ENCODE measurements around the gene ICAM1. TPM values are rescaled to one million over a fixed set of nuclear protein-coding genes. Genes with fewer than 3 reads are reported as not detected.
A peak's percentile ranks its signal among the peaks of the same experiment; 100 is the strongest.

The ICAM1 gene
- total RNA-seq, 1 donor: 35.5 TPM

DNA sequence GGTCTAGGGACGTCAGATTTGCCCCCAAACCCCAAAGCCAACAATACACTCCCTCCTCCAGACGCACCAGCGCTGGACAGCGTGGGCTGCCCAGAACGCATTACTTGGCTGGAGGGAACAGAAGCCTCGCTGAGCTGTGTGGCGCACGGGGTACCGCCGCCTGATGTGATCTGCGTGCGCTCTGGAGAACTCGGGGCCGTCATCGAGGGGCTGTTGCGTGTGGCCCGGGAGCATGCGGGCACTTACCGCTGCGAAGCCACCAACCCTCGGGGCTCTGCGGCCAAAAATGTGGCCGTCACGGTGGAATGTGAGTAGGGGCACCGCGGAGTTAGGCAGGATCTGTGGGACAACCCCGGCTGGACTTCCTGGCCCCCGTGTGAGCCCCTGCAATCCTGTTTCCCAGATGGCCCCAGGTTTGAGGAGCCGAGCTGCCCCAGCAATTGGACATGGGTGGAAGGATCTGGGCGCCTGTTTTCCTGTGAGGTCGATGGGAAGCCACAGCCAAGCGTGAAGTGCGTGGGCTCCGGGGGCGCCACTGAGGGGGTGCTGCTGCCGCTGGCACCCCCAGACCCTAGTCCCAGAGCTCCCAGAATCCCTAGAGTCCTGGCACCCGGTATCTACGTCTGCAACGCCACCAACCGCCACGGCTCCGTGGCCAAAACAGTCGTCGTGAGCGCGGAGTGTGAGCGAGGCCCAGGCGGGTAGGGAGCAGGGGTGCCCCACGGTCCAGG is 22.9 kb downstream of the ICAM1 start:
- Histone ChIP-seq H3K27me3 (ENCODE audit: insufficient read depth, low read length) (peaks cover 80% of the 10 kb centered on the region), H3K27ac (ENCODE audit: low read depth, low read length) (no peak overlapping the region), H2AFZ (ENCODE audit: low read length) (no peak overlapping the region), H3K36me3 (ENCODE audit: insufficient read depth, low read length) (no peaks in the 10 kb centered on the region), H3K4me2 (ENCODE audit: insufficient read depth, low read length) (no peak overlapping the region), H3K79me2 (ENCODE audit: insufficient read depth, low read length) (no peaks in the 10 kb centered on the region), H3K4me1 (ENCODE audit: insufficient read depth, low read length) (peaks cover 13% of the 10 kb centered on the region), H3K4me3 (ENCODE audit: insufficient read depth, low read length) (no peak overlapping the region), H3K9me3 (ENCODE audit: low read depth, low read length) (no peaks in the 10 kb centered on the region), H4K20me1 (ENCODE audit: insufficient read depth, low read length) (peaks cover 5% of the 10 kb centered on the region)
- TF ChIP-seq, protein P1, sequence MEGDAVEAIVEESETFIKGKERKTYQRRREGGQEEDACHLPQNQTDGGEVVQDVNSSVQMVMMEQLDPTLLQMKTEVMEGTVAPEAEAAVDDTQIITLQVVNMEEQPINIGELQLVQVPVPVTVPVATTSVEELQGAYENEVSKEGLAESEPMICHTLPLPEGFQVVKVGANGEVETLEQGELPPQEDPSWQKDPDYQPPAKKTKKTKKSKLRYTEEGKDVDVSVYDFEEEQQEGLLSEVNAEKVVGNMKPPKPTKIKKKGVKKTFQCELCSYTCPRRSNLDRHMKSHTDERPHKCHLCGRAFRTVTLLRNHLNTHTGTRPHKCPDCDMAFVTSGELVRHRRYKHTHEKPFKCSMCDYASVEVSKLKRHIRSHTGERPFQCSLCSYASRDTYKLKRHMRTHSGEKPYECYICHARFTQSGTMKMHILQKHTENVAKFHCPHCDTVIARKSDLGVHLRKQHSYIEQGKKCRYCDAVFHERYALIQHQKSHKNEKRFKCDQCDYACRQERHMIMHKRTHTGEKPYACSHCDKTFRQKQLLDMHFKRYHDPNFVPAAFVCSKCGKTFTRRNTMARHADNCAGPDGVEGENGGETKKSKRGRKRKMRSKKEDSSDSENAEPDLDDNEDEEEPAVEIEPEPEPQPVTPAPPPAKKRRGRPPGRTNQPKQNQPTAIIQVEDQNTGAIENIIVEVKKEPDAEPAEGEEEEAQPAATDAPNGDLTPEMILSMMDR (IDR thresholded peaks at IDR 0.05; ENCODE audit: extremely low read depth, low read depth, low read length): no peak
- peak; percentile 88 for DNase-seq (ENCODE audit: insufficient read length, low spot score, missing footprints)

DNA sequence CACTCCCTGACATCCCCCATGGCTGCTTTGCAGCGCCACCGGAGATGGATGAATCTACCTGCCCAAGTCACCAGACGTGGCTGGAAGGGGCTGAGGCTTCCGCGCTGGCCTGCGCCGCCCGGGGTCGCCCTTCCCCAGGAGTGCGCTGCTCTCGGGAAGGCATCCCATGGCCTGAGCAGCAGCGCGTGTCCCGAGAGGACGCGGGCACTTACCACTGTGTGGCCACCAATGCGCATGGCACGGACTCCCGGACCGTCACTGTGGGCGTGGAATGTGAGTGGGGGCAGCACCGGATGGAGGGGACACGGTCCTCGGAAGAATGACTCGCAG is 23.4 kb downstream of the ICAM1 start:
- Histone ChIP-seq H3K27me3 (ENCODE audit: insufficient read depth, low read length) (peaks cover 75% of the 10 kb centered on the region), H3K36me3 (ENCODE audit: insufficient read depth, low read length) (no peaks in the 10 kb centered on the region), H3K4me1 (ENCODE audit: insufficient read depth, low read length) (peaks cover 8% of the 10 kb centered on the region), H2AFZ (ENCODE audit: low read length) (no peak overlapping the region), H3K27ac (ENCODE audit: low read depth, low read length) (no peak overlapping the region), H3K79me2 (ENCODE audit: insufficient read depth, low read length) (no peaks in the 10 kb centered on the region), H3K4me3 (ENCODE audit: insufficient read depth, low read length) (no peak overlapping the region), H3K4me2 (ENCODE audit: insufficient read depth, low read length) (no peak overlapping the region), H4K20me1 (ENCODE audit: insufficient read depth, low read length) (peaks cover 5% of the 10 kb centered on the region), H3K9me3 (ENCODE audit: low read depth, low read length) (no peaks in the 10 kb centered on the region)
- TF ChIP-seq, protein P1 (IDR thresholded peaks at IDR 0.05; ENCODE audit: extremely low read depth, low read depth, low read length): no peak
- peak; percentile 87 for DNase-seq (ENCODE audit: insufficient read length, low spot score, missing footprints)

DNA sequence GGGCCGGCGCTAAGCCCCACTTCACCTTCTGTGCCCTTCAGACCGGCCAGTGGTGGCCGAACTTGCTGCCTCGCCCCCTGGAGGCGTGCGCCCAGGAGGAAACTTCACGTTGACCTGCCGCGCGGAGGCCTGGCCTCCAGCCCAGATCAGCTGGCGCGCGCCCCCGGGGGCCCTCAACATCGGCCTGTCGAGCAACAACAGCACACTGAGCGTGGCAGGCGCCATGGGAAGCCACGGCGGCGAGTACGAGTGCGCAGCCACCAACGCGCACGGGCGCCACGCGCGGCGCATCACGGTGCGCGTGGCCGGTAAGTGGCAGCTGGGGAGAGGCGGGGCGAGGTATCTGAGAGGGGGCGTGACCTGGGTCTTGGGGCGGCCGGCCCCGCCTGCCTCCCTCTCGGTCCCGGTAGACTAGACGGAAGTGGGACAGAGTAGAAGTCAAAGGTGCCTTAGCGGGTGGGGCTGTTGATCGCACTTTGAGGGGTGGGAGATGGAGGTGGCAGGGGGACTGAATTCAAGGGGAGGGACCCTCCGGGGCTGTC is 24.5 kb downstream of the ICAM1 start:
- H4K20me1 ChIP-seq (ENCODE audit: insufficient read depth, low read length): peaks cover 4% of the 10 kb centered on the region
- peaks cover 65% of the 10 kb centered on the region for H3K27me3 ChIP-seq (ENCODE audit: insufficient read depth, low read length)
- no peak overlapping the region for H3K4me2 ChIP-seq (ENCODE audit: insufficient read depth, low read length)
- peaks cover 6% of the 10 kb centered on the region for H3K4me1 ChIP-seq (ENCODE audit: insufficient read depth, low read length)
- H3K79me2 ChIP-seq (ENCODE audit: insufficient read depth, low read length): no peaks in the 10 kb centered on the region
- DNase-seq (ENCODE audit: insufficient read length, low spot score, missing footprints): peak; percentile 85
- no peak overlapping the region for H3K27ac ChIP-seq (ENCODE audit: low read depth, low read length)
- TF ChIP-seq, protein P1 (IDR thresholded peaks at IDR 0.05; ENCODE audit: extremely low read depth, low read depth, low read length): no peak
- no peak overlapping the region for H3K4me3 ChIP-seq (ENCODE audit: insufficient read depth, low read length)
- H3K9me3 ChIP-seq (ENCODE audit: low read depth, low read length): no peaks in the 10 kb centered on the region
- no peak overlapping the region for H2AFZ ChIP-seq (ENCODE audit: low read length)
- no peaks in the 10 kb centered on the region for H3K36me3 ChIP-seq (ENCODE audit: insufficient read depth, low read length)

DNA sequence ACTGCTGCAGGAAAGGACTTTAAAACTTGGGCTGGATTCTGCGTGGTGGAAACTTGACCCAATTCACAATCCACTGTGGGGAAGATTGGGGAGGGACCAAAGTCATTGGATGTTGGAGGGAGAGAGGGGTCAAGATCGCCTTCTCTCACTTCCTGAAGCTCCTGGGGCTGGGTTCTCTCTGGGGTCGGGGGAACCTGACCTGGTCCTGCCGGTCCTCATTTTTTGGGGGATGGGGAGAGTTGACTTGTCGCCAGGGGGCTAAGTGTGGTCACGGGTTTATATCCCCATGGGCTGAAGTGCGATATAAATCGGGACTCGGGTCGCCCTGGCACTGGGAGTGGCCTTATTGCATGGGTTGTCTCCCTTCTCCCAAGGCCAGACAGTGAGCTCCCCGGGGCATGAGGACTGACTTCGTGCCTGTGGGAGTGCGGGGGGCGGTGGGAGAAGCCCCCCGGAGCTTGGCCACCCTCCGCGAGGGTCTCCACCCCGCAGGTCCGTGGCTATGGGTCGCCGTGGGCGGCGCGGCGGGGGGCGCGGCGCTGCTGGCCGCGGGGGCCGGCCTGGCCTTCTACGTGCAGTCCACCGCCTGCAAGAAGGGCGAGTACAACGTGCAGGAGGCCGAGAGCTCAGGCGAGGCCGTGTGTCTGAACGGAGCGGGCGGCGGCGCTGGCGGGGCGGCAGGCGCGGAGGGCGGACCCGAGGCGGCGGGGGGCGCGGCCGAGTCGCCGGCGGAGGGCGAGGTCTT is 25.1 kb downstream of the ICAM1 start:
- peak; percentile 82 for DNase-seq (ENCODE audit: insufficient read length, low spot score, missing footprints)
- Histone ChIP-seq H2AFZ (ENCODE audit: low read length) (no peak overlapping the region), H3K4me2 (ENCODE audit: insufficient read depth, low read length) (no peak overlapping the region), H3K4me3 (ENCODE audit: insufficient read depth, low read length) (no peak overlapping the region), H3K36me3 (ENCODE audit: insufficient read depth, low read length) (no peaks in the 10 kb centered on the region), H3K79me2 (ENCODE audit: insufficient read depth, low read length) (no peaks in the 10 kb centered on the region), H3K4me1 (ENCODE audit: insufficient read depth, low read length) (peaks cover 6% of the 10 kb centered on the region), H4K20me1 (ENCODE audit: insufficient read depth, low read length) (no peaks in the 10 kb centered on the region), H3K27me3 (ENCODE audit: insufficient read depth, low read length) (peaks cover 59% of the 10 kb centered on the region), H3K27ac (ENCODE audit: low read depth, low read length) (no peak overlapping the region), H3K9me3 (ENCODE audit: low read depth, low read length) (no peaks in the 10 kb centered on the region)
- TF ChIP-seq, protein P1 (IDR thresholded peaks at IDR 0.05; ENCODE audit: extremely low read depth, low read depth, low read length): no peak
